Amniotic stem cell (primary cell): ENCODE data around the gene IGLL5.
"Not testable (repeated sequence)": the region's sequence is repeated elsewhere in the genome, so short reads cannot be mapped to it uniquely, and the experiment has no call there.

Source experiments
- DNase-seq: peaks from one replicate; lab custom pipeline; 2025; lab: John Stamatoyannopoulos, UW

Gene IGLL5

DNA sequence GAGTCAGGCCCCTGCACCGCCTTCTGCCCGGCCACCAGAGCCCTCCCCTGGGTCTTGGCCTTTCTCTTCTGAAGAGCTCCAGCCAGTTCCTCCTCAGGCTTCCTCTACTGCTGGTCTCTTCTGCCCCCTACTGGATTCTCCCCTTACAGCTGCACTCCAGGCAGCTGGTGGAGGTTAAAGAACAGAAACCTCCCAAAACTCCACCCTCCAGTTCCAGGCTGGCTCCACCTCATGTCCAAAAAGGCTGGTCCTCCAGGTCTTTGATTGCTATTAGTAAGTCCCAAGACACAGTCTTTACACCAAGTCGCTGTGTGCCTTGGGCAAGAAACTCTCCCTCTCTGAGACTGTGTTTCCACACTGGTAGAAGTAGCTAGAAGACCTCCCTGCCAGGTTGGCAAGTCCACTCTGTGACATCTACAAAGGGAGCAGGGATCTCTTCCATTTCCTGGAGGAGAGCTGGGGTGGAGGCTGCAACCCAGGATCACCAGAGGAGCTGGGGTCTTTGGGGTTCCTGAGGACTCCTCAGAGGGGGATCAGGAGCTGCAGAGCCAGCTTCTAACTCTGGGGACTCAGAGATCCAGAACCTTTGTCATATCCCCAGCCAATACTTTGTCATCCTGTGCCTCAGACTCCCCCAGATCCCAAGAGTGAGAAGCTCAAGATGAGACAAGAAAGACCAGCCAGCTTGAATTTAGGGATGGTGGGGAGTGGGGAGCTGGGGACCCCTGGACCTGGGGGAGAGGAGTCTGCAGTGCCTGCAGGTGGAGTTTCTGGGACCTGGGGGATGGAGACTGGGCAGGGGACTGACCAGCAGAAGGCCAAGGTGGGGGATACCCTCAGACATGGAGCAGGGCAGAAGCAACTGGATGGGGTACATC, 3.4 kb upstream of the IGLL5 start:
- no peak for DNase-seq

DNA sequence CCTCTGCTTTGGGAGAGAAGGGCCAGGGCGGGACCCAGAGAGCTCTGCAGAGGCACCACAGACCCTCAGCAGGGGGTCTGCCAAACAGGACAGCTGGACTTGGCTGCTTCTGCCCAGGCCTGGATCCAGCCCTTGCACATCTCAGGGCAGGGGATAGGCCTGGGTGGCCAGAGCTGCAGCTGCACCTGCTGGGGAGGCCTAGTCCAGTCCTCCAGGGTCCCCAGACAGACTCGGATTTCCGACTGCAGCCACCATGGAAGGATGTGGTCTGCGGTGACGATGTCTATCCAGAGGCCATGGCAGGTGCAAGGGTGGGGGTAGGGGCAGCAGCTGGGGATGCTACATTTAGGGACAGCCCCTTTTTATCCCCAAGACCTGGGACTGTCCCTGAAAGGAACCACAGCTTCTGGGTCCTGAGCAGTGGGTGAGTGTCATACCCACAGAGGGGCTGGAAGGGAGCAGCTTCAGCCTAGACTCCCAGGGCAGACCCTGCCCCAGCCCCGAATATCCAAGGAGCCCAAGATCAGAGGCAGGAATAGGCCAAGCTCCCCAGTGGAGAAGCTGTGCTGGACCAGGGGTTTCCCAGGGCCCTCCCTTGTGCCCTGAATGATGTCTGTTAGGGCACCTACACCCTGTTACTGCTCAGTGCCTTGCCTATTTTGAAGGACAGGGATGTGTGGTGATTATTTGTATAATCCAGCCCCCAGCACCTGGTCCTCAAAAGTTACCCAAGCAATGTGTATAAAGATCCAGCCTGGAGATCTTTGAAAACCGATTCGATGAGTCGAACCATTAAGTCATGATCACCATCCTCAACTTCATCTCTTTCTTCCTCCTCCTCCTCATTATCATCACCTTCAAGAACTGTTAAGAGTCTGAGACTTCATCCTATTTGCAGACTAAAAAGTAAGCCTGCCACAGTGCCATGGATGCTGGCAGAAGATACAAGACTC, 2.5 kb upstream of the IGLL5 start:
- DNase-seq = no peak

DNA sequence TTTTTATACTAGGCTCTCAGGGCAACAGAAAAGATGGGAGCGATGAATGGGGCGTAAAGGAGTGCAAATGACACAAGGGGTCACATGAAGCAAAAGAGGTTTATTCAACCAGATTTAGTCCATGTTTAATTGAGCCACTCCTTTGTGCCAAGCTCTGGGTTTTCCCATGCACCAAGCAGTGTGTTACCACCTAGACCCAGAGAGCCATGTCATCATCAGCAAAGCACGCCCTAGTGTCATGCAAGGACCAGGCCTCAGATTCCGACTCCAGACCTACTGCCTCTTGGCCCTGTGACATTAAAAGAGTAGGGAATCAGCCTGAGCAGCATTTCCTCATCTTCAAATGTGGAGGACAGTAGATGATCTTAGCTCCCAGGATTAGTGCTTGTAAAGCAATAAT, 1.1 kb upstream of the IGLL5 start:
- DNase-seq = no peak

DNA sequence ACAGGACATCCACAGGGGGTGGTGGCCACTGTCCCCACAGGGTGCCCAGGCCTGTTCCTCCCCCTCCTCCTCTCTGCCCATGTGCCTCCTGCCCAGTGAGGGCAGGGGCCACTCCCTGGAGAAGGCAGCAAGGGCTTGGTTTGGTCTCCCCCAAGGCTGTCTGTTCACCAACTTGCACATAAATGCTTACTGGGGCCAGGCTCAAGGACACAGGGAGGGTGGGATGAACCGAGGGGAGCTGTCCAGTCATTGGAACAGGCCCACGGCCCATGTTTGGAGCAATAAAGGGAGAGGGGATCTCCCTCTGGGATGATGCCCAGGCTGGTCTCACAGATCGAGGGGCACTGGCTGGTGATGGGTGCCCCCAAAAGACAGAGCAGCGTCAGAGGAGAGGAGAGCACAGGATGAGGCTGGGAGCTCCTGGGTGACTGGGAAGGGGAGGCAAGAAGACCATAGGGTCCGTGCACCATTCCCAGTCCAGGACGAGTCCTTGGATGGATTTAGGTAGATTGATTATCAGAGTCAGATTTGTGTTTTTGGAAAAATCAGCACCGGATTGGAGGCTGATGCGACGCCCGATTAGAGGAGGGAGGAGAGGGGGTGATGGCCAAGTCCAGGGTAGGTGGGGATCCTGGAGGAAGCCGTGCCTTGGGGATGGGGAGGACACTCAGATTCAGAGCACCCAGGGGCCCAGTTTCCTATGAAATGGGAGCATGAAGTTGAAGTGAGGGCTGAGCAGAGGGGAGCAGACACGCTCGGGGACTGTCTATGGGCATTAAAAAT, 1.1 kb downstream of the IGLL5 start:
- DNase-seq = no peak

GRCh38 chr22:22890085-22890484, 2.5 kb downstream of the IGLL5 start:
- no peak for DNase-seq

DNA sequence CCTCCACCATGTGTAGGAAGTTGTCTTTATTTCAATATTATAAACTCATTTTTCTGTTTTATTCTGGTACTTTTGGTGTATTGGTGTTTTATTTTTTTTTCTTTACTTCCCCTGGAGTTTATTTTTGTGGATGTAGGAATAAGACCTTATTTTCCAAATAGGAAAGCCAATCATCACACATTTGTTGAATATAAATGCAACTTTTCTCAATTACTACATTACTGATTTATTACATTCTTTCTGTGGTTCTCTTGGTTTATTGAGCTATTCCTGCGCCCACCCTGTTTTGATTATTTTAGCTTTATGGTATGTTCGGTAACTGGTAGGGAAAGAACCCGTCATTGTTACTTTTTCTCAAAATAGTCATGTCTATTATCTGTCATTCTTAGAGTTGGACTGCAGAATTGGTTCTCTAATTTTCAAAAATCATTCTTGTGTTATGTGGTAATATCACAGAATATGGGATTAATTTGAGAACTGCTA, 3.6 kb downstream of the IGLL5 start:
- no peak for DNase-seq

DNA sequence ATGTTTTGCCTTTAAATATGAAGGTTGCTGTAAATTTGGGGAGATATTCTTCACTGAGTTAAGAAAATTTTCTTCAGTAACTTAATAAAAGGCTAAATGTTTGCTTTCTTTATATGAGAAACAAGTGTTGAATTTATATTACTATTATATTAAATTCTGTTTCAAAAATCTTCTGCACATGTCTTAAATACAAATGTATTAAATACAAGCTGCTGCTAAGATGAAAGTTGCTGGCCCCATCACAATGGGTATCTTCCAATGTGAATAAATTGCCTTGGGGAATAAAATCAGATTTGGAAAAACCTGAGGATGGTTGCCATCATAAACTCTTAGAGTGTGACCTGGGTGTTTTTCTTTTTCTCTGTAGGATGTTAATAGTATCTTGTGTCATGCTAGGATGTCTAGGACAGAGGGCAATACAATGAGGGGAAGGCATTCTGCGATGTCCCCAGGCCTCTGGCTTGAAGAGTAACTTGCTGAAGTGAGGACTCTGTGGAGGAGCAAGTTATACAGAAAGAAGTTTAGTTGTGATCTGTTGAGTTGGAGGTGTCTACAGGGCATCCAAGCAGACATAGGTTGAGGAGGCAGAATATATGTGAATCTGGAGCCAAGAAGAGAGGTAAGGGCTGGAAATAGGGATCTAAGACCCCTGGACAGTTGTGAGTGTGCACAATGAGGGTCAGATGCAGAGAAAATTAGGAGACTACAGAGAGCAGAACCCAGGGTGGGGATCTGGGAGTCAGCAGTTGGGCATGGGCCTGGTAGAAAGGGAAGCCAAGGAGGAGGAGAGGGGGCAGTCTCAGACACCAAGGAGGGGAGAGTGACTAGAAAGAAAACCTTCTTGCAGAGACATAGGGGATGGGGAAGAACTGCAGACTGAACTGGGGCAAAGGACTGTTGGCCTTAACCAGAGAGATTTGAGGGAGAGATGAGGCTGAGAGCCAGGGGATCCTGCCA, 4.8 kb downstream of the IGLL5 start:
- DNase-seq = no peak

GRCh38 chr22:22893077-22893805, 5.6 kb downstream of the IGLL5 start:
- no peak for DNase-seq

DNA sequence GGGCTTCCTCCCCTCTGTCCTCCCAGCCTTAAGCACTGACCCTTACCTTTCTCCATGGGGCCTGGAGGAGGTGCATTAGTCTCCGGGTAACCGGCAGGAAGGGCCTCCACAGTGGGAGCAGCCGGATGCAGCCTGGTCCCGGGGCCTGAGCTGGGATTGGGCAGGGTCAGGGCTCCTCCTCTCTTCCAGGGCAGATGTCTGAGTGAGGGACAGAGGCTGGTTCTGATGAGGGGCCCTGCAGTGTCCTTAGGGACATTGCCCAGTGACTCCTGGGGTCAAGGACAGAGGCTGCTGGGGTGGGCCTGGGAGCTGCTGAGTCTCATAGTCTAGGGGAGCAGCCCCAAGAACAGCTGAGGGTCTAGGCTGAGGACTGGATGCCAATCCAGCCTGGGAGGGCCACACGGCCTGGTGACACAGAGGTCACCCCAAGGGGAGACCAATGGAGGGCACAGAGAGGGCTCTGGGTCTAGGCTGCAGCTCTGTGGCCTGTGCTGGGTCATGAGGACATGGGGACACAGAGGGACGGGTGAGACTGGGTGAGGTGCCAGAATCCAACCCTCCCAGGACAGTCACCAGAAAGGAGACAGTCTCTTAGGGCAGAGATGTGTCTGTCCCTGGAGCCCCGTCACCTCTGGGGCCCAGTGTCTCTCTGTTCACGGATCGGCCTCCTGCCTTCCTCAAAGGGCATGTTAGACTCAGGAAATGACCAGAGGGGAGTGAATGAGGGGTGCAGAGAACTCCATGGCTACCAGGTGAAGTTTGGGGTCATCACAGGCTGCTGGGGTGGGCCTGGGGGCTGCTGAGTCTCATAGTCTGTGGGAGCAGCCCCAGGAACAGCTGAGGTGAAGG, 6.5 kb downstream of the IGLL5 start:
- no peak for DNase-seq

DNA sequence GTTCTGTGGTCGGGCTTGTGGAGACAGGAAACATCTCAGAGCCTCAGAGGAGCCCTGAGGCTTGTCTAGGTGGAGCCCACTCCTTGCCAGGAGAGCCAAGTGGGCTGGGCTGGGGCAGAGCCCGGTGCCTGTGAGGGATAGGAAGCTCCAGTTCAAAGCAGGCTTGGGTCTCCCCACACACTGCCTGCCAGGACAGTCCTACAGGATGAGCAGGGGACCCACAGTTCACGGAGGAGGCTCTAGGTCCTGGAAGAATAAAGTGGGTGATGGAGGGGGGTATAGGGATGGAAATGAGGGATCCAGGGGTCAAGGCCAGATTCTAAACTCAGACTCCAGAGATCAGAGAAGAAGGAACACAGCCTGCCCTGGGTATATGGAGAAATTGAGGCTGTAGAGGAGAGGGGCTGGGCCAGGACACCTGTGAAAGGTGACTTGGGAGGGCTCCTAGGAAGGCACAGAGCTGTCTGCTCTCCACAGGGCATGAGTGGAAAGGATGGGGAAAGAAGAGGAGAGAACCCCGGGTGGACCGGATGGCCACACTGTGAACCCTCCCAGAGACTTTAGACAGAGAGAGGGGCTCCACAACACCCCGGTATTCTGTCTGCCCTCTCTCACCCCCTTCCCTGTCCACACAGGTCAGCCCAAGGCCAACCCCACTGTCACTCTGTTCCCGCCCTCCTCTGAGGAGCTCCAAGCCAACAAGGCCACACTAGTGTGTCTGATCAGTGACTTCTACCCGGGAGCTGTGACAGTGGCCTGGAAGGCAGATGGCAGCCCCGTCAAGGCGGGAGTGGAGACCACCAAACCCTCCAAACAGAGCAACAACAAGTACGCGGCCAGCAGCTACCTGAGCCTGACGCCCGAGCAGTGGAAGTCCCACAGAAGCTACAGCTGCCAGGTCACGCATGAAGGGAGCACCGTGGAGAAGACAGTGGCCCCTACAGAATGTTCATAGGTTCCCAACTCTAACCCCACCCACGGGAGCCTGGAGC, 7.4 kb downstream of the IGLL5 start:
- DNase-seq = no peak

- no peak for DNase-seq
Measured at GRCh38 chr22:22895776-22896445, 8.3 kb downstream of the IGLL5 start.

- DNase-seq = no peak
Measured at GRCh38 chr22:22896601-22897000, 9.0 kb downstream of the IGLL5 start.

DNA sequence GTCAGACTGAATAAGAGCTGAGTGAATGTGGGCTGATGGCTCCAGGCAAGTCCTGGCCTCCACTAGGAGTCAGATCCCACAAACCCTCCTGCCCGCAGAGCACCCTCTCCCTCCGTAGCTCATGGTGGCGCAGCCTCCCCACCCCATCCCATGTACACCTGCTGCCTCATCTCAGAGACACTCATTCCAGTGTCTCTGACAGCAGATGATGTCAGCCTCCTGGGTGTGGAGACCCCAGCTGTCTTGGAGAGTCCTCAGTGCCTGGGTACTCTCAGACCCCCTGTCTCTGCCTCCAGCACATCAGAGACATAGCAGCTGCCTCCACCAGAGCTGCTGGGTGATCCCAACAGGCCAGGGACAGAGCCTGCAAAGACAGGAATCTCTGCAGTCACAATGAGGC, 9.5 kb downstream of the IGLL5 start:
- no peak for DNase-seq

- no peak for DNase-seq
Measured at GRCh38 chr22:22897947-22898346, 10.3 kb downstream of the IGLL5 start.

GRCh38 chr22:22898411-22898950, 10.9 kb downstream of the IGLL5 start:
- not testable (repeated sequence) for DNase-seq

DNA sequence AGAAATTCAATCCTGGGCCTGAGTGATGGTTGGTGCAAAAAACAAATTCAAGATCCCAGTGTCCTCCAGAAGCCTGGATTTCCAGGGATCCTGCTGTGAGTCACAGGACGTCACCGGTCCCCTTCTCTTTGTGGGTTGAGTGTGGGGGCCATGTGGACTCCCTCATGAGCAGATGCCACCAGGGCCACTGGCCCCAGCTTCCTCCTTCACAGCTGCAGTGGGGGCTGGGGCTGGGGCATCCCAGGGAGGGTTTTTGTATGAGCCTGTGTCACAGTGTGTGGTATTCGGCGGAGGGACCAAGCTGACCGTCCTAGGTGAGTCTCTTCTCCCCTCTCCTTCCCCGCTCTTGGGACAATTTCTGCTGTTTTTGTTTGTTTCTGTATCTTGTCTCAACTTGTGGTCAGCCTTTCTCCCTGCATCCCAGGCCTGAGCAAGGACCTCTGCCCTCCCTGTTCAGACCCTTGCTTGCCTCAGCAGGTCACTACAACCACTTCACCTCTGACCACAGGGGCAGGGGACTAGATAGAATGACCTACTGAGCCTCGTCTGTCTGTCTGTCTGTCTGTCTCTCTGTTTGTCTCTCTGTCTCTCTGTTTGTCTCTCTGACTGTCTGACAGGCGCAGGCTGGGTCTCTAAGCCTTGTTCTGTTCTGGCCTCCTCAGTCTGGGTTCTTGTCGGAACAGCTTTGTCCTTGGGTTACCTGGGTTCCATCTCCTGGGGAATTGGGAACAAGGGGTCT, 11.9 kb downstream of the IGLL5 start:
- not testable (repeated sequence) for DNase-seq
